ENCODE results near the gene GRSF1.

The GRSF1 gene

DNA sequence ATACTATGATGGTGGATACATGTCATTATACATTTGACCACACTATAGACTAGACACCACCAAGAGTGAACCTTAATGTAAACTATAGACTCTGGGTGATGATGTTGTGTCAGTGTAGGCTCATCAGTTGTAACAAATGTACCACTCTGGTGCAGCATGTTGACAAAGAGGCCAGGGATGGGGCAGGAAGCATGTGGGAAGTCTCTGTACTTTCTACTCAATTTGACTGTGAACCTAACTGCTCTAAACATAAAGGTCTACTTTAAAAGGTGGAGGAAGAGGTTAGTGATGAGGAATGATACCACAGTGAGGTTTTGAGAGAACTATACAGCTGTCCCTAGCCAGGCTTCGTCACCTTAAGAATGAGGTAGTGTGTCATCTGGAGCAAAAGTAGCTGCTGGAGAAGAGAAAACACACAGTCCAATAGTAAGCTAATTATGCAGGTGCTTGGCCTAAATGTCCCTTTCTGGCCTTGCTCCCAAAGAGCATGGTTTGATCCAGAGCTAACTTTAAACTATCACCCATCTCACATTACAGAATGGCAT, 38.4 kb downstream of the GRSF1 start:
- in situ Hi-C loops (cut with MboI; ENCODE audit: low sequenced_read_pairs, unreplicated experiment), result no loop called here
- peak; percentile 38 for DNase-seq (ENCODE audit: low spot score)
- TF ChIP-seq, protein P1, sequence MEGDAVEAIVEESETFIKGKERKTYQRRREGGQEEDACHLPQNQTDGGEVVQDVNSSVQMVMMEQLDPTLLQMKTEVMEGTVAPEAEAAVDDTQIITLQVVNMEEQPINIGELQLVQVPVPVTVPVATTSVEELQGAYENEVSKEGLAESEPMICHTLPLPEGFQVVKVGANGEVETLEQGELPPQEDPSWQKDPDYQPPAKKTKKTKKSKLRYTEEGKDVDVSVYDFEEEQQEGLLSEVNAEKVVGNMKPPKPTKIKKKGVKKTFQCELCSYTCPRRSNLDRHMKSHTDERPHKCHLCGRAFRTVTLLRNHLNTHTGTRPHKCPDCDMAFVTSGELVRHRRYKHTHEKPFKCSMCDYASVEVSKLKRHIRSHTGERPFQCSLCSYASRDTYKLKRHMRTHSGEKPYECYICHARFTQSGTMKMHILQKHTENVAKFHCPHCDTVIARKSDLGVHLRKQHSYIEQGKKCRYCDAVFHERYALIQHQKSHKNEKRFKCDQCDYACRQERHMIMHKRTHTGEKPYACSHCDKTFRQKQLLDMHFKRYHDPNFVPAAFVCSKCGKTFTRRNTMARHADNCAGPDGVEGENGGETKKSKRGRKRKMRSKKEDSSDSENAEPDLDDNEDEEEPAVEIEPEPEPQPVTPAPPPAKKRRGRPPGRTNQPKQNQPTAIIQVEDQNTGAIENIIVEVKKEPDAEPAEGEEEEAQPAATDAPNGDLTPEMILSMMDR (IDR thresholded peaks at IDR 0.05; ENCODE audit: borderline replicate concordance, control extremely low read depth, extremely low read depth, insufficient read depth, missing control alignments), result no peak

DNA sequence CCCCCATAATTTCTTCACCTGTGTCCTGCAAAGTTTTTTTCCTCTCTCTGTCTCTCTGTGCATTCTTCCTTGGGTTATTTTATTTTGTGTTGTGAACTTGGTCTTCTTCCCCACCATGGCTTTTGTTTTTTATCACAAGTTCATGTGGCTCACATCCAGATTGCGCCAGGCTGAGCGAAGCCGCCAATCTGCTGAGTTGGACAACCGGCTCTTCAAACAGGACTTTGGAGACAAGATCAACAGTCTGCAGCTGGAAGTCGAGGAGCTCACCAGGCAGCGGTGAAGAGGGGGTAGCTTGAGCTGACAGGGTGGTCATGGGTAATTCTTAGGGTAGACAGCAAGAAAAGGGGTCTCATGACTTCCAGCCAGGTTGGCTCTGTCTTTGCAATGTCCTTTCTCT, 46.1 kb downstream of the GRSF1 start:
- in situ Hi-C loops (cut with MboI; ENCODE audit: low sequenced_read_pairs, unreplicated experiment), result no loop called here
- no peak for DNase-seq (ENCODE audit: low spot score)
- TF ChIP-seq, protein P1 (IDR thresholded peaks at IDR 0.05; ENCODE audit: borderline replicate concordance, control extremely low read depth, extremely low read depth, insufficient read depth, missing control alignments), result no peak

DNA sequence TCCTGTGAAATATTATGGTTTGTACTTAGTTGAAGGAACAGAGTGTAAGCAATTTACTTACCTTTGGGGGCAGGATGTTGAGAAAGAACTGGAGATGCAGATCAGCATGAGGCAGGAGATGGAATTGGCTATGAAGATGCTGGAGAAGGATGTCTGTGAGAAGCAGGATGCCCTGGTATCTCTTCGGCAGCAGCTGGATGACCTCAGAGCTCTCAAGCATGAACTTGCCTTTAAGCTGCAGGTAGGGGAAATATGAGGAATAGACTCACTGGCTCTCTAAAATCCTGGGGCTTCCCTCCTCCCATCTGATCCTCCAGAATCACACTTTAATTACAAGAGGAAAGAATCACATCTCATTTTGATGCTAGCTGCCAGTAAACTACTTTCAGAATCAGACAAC, 51.0 kb downstream of the GRSF1 start:
- TF ChIP-seq, protein P1 (IDR thresholded peaks at IDR 0.05; ENCODE audit: borderline replicate concordance, control extremely low read depth, extremely low read depth, insufficient read depth, missing control alignments), result no peak
- in situ Hi-C loops (cut with MboI; ENCODE audit: low sequenced_read_pairs, unreplicated experiment), result no loop called here
- DNase-seq (ENCODE audit: low spot score), result no peak

DNA sequence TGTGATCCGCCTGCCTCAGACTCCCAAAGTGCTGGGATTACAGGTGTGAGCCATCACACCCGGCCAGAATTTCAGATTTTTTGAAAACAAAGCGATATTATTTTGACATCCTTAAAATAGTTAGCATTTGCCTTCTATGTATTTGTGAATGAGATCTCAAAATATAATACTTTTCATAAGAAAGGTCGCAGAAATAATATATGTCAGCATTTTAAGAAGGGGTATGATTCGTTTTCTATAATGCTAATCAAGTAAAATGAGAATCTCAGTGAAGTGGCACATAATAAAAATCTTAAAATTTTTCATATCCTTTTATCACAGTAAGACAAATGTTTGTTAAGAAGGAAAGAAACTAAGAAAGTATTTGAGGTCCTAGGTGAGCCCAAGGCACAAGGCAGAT, 52.2 kb downstream of the GRSF1 start:
- TF ChIP-seq, protein P1 (IDR thresholded peaks at IDR 0.05; ENCODE audit: borderline replicate concordance, control extremely low read depth, extremely low read depth, insufficient read depth, missing control alignments), result no peak

DNA sequence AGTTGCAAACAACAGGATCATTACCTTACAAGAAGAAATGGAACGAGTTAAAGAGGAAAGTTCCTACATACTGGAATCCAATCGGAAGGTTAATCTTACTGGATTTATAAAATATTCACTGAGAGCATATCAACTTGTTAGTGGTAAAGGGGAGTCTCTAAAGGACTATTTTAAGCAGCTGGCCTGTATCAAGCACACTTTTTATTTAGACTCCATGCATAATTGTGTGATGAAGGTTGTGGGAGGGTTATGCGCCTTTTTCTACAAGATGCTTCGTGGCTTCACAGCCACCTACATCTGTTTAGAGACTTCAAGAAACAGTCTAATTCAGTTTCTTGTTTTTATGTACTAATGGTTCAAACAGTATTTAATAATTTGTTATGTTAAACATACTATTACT, 56.6 kb downstream of the GRSF1 start:
- no peak for DNase-seq (ENCODE audit: low spot score)
- in situ Hi-C loops (cut with MboI; ENCODE audit: low sequenced_read_pairs, unreplicated experiment), result no loop called here
- TF ChIP-seq, protein P1 (IDR thresholded peaks at IDR 0.05; ENCODE audit: borderline replicate concordance, control extremely low read depth, extremely low read depth, insufficient read depth, missing control alignments), result no peak

More for the DNA sequence above, 52.2 kb downstream of the GRSF1 start:
- no peak for DNase-seq (ENCODE audit: low spot score)
- in situ Hi-C loops (cut with MboI; ENCODE audit: low sequenced_read_pairs, unreplicated experiment), result no loop called here

DNA sequence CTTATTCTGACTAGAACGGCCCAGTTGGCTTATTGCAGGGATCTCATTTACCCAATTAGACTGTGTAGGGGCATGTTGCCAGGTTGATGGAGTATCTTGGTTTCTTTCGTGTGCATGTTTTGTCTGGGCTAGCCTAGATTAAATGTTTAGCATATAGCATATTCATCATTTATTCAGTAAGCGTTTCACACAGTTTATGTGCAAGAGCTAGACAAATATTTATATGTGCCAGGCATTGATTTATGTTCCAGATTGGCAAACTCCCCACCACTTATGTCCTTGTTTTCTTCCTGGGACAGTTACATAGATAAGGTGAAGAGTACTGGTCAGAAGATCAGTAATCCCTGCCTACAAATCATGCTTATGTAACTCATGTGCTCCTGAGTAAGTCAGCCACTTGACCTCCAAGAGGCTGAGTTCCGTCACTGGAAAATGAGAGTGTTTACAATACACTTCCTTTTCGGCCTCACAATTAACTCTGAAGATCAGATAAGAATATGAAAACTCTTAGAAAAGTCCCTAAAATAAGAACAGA, 60.7 kb downstream of the GRSF1 start:
- DNase-seq (ENCODE audit: low spot score), result no peak
- TF ChIP-seq, protein P1 (IDR thresholded peaks at IDR 0.05; ENCODE audit: borderline replicate concordance, control extremely low read depth, extremely low read depth, insufficient read depth, missing control alignments), result no peak
- in situ Hi-C loops (cut with MboI; ENCODE audit: low sequenced_read_pairs, unreplicated experiment), result no loop called here
